ENCODE results near the gene STXBP1. TPM values are rescaled to one million over a fixed set of nuclear protein-coding genes. Genes with fewer than 3 reads are reported as not detected.

STXBP1 gene
- total RNA-seq = 53.1 and 56.3 TPM in 2 replicates

GRCh38 chr9:127611899-127612790 lies at the start of gene STXBP1:
Gene STXBP1 (plus strand): TSS chr9:127612277. CDS start chr9:127612404, 127 bp downstream.
- no peak for DNase-seq (ENCODE audit: extremely low read depth, low read depth, low spot score)

GRCh38 chr9:127562279-127562796 lies 49.7 kb upstream of the STXBP1 start:
- DNase-seq (ENCODE audit: extremely low read depth, low read depth, low spot score) = no peak

GRCh38 chr9:127562841-127563401 lies 49.2 kb upstream of the STXBP1 start:
- no peak for DNase-seq (ENCODE audit: extremely low read depth, low read depth, low spot score)

GRCh38 chr9:127563579-127563978 lies 48.5 kb upstream of the STXBP1 start:
- no peak for DNase-seq (ENCODE audit: extremely low read depth, low read depth, low spot score)

GRCh38 chr9:127565231-127565630 lies 46.8 kb upstream of the STXBP1 start:
- no peak for DNase-seq (ENCODE audit: extremely low read depth, low read depth, low spot score)

GRCh38 chr9:127566351-127567001 lies 45.6 kb upstream of the STXBP1 start:
- DNase-seq (ENCODE audit: extremely low read depth, low read depth, low spot score) = no peak

GRCh38 chr9:127567035-127567729 lies 44.9 kb upstream of the STXBP1 start:
- no peak for DNase-seq (ENCODE audit: extremely low read depth, low read depth, low spot score)

GRCh38 chr9:127567730-127568617 lies 44.1 kb upstream of the STXBP1 start:
- no peak for DNase-seq (ENCODE audit: extremely low read depth, low read depth, low spot score)

- no peak for DNase-seq (ENCODE audit: extremely low read depth, low read depth, low spot score)
These were observed 43.5 kb upstream of the STXBP1 start for GRCh38 chr9:127568618-127568970.

GRCh38 chr9:127568971-127569885 lies 42.8 kb upstream of the STXBP1 start:
- no peak for DNase-seq (ENCODE audit: extremely low read depth, low read depth, low spot score)

GRCh38 chr9:127569886-127570401 lies 42.1 kb upstream of the STXBP1 start:
- DNase-seq (ENCODE audit: extremely low read depth, low read depth, low spot score) = no peak

- DNase-seq (ENCODE audit: extremely low read depth, low read depth, low spot score) = no peak
These were observed 41.5 kb upstream of the STXBP1 start for GRCh38 chr9:127570533-127571111.

GRCh38 chr9:127571971-127572370 lies 40.1 kb upstream of the STXBP1 start:
- DNase-seq (ENCODE audit: extremely low read depth, low read depth, low spot score) = no peak

GRCh38 chr9:127572961-127573721 lies 38.9 kb upstream of the STXBP1 start:
- no peak for DNase-seq (ENCODE audit: extremely low read depth, low read depth, low spot score)

- no peak for DNase-seq (ENCODE audit: extremely low read depth, low read depth, low spot score)
These were observed 37.7 kb upstream of the STXBP1 start for GRCh38 chr9:127574072-127574993.

All from glomerular endothelial cell (primary cell).